Midbrain (tissue), 1 donor: ENCODE results near the gene FGL2.
"Not testable (repeated sequence)": the region's sequence is repeated elsewhere in the genome, so short reads cannot be mapped to it uniquely, and the experiment has no call there.

ENCODE experiments used
- DNase-seq: peaks from one replicate; lab custom pipeline; 2025; lab: John Stamatoyannopoulos, UW

The FGL2 gene

DNA sequence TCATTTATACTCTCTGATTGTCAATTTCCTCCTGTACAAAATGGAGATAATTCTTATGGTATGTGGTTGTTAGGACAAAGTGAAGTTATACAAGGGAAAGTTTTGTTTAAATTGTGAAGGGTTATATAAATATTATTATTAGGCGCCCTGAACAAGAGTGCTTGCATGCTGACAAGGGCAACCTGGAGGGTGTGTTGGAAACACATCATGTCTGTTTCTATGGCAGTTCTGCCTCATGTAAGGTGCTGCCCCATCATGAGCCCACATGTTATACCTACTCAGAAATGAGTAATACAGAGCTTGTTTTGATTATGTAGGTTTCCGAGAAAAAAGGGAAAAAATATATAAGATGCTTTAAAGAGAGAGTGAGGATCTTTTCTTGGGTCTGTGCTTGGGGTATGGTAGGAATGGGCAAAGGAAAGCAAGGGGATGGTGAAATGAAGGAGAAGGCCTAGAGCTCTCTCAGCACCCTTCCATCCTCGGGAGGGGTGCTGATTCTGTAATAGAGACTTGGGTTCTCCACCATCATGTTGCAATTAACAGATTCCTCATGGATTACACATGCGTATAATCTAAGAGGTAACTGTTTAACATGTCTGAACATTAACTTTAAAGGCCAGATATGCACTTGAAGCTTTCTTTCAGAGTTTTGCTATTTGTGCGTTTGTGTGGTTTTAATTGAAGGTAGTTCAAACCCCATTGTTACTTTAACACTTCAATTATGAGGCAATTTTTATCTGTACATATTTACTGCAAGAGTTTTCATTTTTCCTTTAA, 43.8 kb downstream of the FGL2 start:
- DNase-seq, result not testable (repeated sequence)

- DNase-seq, result not testable (repeated sequence)
Measured at GRCh38 chr7:77154917-77155464, 44.6 kb downstream of the FGL2 start.

DNA sequence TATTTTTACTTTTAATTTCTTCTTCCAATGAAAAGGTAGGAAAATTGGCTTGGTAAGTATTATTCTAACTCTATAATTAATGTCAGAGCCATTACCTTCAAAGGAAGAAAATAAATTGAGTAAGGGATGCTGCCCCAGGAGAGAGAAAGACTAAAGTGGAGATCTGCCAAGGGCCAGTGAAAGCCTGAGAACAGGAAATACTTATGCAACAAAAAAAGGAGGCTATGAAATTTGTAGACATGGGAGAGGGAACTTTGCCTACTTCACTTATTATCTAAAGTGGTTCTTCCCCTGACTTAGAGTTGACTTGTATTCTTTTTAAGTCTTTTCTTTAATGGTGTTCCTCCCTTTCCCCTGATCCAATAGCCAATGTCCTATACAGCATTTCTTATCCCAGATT, 47.4 kb downstream of the FGL2 start:
- not testable (repeated sequence) for DNase-seq
